GM23248 (cell line): Measurements from ENCODE around the gene ETFDH. TPM values are rescaled to one million over a fixed set of nuclear protein-coding genes. Genes with fewer than 3 reads are reported as not detected.

Source experiments
- DNase-seq: peaks from one replicate; pipeline ENCODE4 v3.0.0-alpha.2; 2015
- H2AFZ ChIP-seq: fragments of 200-600 bp; sonication (generic); 2 replicates; pipeline ENCODE4 v1.6.1; 2016; ENCODE audit warnings: antibody characterized with exemption
- H3F3A ChIP-seq: fragments of 200-600 bp; sonication (generic); 2 replicates; pipeline ENCODE4 v1.6.1; 2016; ENCODE audit warnings: mild to moderate bottlenecking, antibody characterized with exemption, mixed run types; ENCODE audit not compliant: insufficient read depth
- H3K27ac ChIP-seq: fragments of 200-600 bp; sonication (generic); 2 replicates; pipeline ENCODE4 v1.5.1; 2016; ENCODE audit warnings: mild to moderate bottlenecking
- H3K27me3 ChIP-seq: fragments of 200-600 bp; sonication (generic); replicated peaks from 2 replicates; pipeline ENCODE4 v1.6.1; 2016; ENCODE audit warnings: mild to moderate bottlenecking; ENCODE audit not compliant: insufficient read depth
- H3K36me3 ChIP-seq: fragments of 200-600 bp; sonication (generic); 2 replicates; pipeline ENCODE4 v1.6.1; 2016; ENCODE audit warnings: low read depth, mild to moderate bottlenecking
- H3K4me1 ChIP-seq: fragments of 200-600 bp; sonication (generic); 2 replicates; pipeline ENCODE4 v1.6.1; 2016; ENCODE audit warnings: mild to moderate bottlenecking; ENCODE audit not compliant: insufficient read depth
- H3K4me2 ChIP-seq: fragments of 200-600 bp; sonication (generic); one replicate; pipeline ENCODE4 v1.6.1; 2016; ENCODE audit warnings: mild to moderate bottlenecking; ENCODE audit not compliant: unreplicated experiment
- H3K4me3 ChIP-seq: fragments of 200-600 bp; sonication (generic); 2 replicates; pipeline ENCODE4 v1.5.1; 2016; ENCODE audit warnings: mild to moderate bottlenecking
- H3K79me2 ChIP-seq: fragments of 200-600 bp; sonication (generic); 2 replicates; pipeline ENCODE4 v1.6.1; 2016; ENCODE audit warnings: mild to moderate bottlenecking; ENCODE audit not compliant: insufficient read depth
- H3K9ac ChIP-seq: fragments of 200-600 bp; sonication (generic); 2 replicates; pipeline ENCODE4 v1.6.1; 2016; ENCODE audit warnings: mild to moderate bottlenecking
- H3K9me2 ChIP-seq: fragments of 200-600 bp; sonication (generic); 2 replicates; pipeline ENCODE4 v1.6.1; 2016; ENCODE audit warnings: mixed run types, mild to moderate bottlenecking, moderate library complexity; ENCODE audit not compliant: insufficient read depth
- H3K9me3 ChIP-seq: fragments of 200-600 bp; sonication (generic); one replicate; pipeline ENCODE4 v1.6.1; 2017; ENCODE audit warnings: low read depth
- H4K20me1 ChIP-seq: fragments of 200-600 bp; sonication (generic); 2 replicates; pipeline ENCODE4 v1.6.0; 2016; ENCODE audit not compliant: insufficient read depth
- EZH2 ChIP-seq: fragments of 200-600 bp; sonication (generic); IDR thresholded peaks from 2 replicates; pipeline ENCODE4 v1.6.1; 2018; ENCODE audit warnings: antibody characterized with exemption, mild to moderate bottlenecking; ENCODE audit not compliant: insufficient read depth, poor library complexity, severe bottlenecking
- EZH2phosphoT487 ChIP-seq: fragments of 200-600 bp; sonication (generic); IDR thresholded peaks from 2 replicates; pipeline ENCODE4 v1.6.1; 2018; ENCODE audit warnings: antibody characterized with exemption, moderate library complexity, mild to moderate bottlenecking, low read depth; ENCODE audit not compliant: insufficient read depth
- WGBS, 2 experiments: methylation state at CpG; one replicate each; pipeline ENCODE4 v1.1.6; 2015 to 2017; ENCODE audit warnings: low lambda C conversion rate in 2 of 2, low coverage in 1 of 2; ENCODE audit errors: missing lambda C conversion rate in 2 of 2; 5-methylcytosine and 5-hydroxymethylcytosine counted together
- in situ Hi-C: fragments of 300-500 bp; cut with MboI; formaldehyde crosslinking; loops from 2 replicates; pipeline ENCODE4 v1.15.0; 2020
- polyA plus RNA-seq: library from polyadenylated mRNA; unstranded; fragments of >200 nt; fragmentation: Nextera tagmentation; extraction: Ambion mirVana; gene quantifications from 2 replicates; pipeline ENCODE4 v1.2.1, GENCODE V29; 2016
- small RNA-seq: library from RNA; depleted of rRNA; stranded (forward); fragments of <200 nt; gene quantifications from one replicate; pipeline ENCODE3, GENCODE V24; 2014; ENCODE audit warnings: low read depth, low replicate concordance
- total RNA-seq: library from RNA; depleted of rRNA; stranded (reverse); fragments of >200 nt; shearing (Covaris generic); gene quantifications from 2 replicates; pipeline ENCODE4 v1.2.3, GENCODE V29; 2014; rRNA removed

Gene ETFDH
- total and polyA plus RNA-seq, 2 experiments from 2014 or later = 18.5 to 24.1 TPM

- Histone ChIP-seq H3K9ac (no peak overlapping the region), H3K27ac (no peak overlapping the region), H3K4me2 (no peak overlapping the region), H4K20me1 (no peaks in the 10 kb centered on the region), H3K9me2 (no peaks in the 10 kb centered on the region), H3K9me3 (no peaks in the 10 kb centered on the region), H3K4me3 (no peak overlapping the region), H3K27me3 (no peaks in the 10 kb centered on the region), H2AFZ (no peak overlapping the region), H3K4me1 (peaks cover 28% of the 10 kb centered on the region), H3K36me3 (no peaks in the 10 kb centered on the region), H3F3A (peaks cover 17% of the 10 kb centered on the region; the same call in 1 of the 2 replicates), H3K79me2 (no peaks in the 10 kb centered on the region)
- DNase-seq = no peak
- no peak for TF ChIP-seq EZH2
- no peak for TF ChIP-seq EZH2phosphoT487
- in situ Hi-C loops = no loop called here
These were observed 84.5 kb downstream of the ETFDH start for GRCh38 chr4:158756588-158756987.

- in situ Hi-C loops = no loop called here
- no peaks in the 10 kb centered on the region for H3K9me2 ChIP-seq
- no peak overlapping the region for H3K27ac ChIP-seq
- no peak overlapping the region for H3K4me3 ChIP-seq
- TF ChIP-seq EZH2phosphoT487 = peak; percentile 95
- TF ChIP-seq EZH2 = no peak
- H2AFZ ChIP-seq = no peak overlapping the region
- peak; percentile 66 for DNase-seq
- H3K9me3 ChIP-seq = no peaks in the 10 kb centered on the region
- no peaks in the 10 kb centered on the region for H4K20me1 ChIP-seq
- H3K79me2 ChIP-seq = no peaks in the 10 kb centered on the region
- H3K9ac ChIP-seq = no peak overlapping the region
- no peaks in the 10 kb centered on the region for H3K27me3 ChIP-seq
- no peaks in the 10 kb centered on the region for H3K36me3 ChIP-seq
- WGBS, 2 experiments = 58 to 63% methylated on average over 4 of the region's 4 CpGs
- no peak overlapping the region for H3K4me2 ChIP-seq
- H3F3A ChIP-seq = peaks cover 17% of the 10 kb centered on the region; the same call in 1 of the 2 replicates
- H3K4me1 ChIP-seq = peaks cover 28% of the 10 kb centered on the region
These were observed 86.0 kb downstream of the ETFDH start for GRCh38 chr4:158758142-158758541.

- H3K27me3 ChIP-seq = no peaks in the 10 kb centered on the region
- WGBS, 2 experiments = 83 to 91% methylated on average over 4 of the region's 4 CpGs
- in situ Hi-C loops = no loop called here
- TF ChIP-seq EZH2 (no peak), EZH2phosphoT487 (no peak)
- H2AFZ ChIP-seq = no peak overlapping the region
- H3K27ac ChIP-seq = no peak overlapping the region
- H3K9me2 ChIP-seq = no peaks in the 10 kb centered on the region
- no peak for DNase-seq
- H3F3A ChIP-seq = peaks cover 17% of the 10 kb centered on the region; the same call in 1 of the 2 replicates
- no peak overlapping the region for H3K4me3 ChIP-seq
- no peak overlapping the region for H3K9ac ChIP-seq
- no peaks in the 10 kb centered on the region for H3K36me3 ChIP-seq
- no peaks in the 10 kb centered on the region for H3K79me2 ChIP-seq
- H4K20me1 ChIP-seq = no peaks in the 10 kb centered on the region
- no peaks in the 10 kb centered on the region for H3K9me3 ChIP-seq
- no peak overlapping the region for H3K4me2 ChIP-seq
- peaks cover 27% of the 10 kb centered on the region for H3K4me1 ChIP-seq
These were observed 86.6 kb downstream of the ETFDH start for GRCh38 chr4:158758703-158759102.

Small RNA genes lying within 50 kb of the gene (small RNA-seq; reads per million reads assigned to genes)
- not detected for gene RF00012

Other genes with a start within 250 kb of the ETFDH start
- gene RXFP1, start 150.4 kb upstream of the ETFDH start, total RNA-seq = 2.9 and 3.1 TPM in 2 replicates
- gene RXFP1, start 150.4 kb upstream of the ETFDH start, polyA plus RNA-seq = 1.1 and 1.2 TPM in 2 replicates
- 12.4 and 19.5 TPM in 2 replicates for gene C4orf46, start 409 bp upstream of the ETFDH start, total RNA-seq
- gene C4orf46, start 409 bp upstream of the ETFDH start, polyA plus RNA-seq = 13.3 and 14.1 TPM in 2 replicates
- gene PPID, start 51.1 kb downstream of the ETFDH start, total RNA-seq = 19.2 and 29.1 TPM in 2 replicates
- gene PPID, start 51.1 kb downstream of the ETFDH start, polyA plus RNA-seq = 37.0 and 41.0 TPM in 2 replicates
- gene FNIP2, start 96.7 kb downstream of the ETFDH start, total RNA-seq = 14.4 and 22.4 TPM in 2 replicates
- 1.8 TPM in 2 replicates for gene FNIP2, start 96.7 kb downstream of the ETFDH start, polyA plus RNA-seq